LHCN-M2 (cell line): ENCODE results near the gene SPTLC2. TPM values are rescaled to one million over a fixed set of nuclear protein-coding genes. Genes with fewer than 3 reads are reported as not detected.

ENCODE experiments used
- DNase-seq: peaks from one replicate; pipeline ENCODE4 v3.0.0-alpha.2; 2012; ENCODE audit warnings: low read depth
- total RNA-seq: library from RNA; depleted of rRNA; stranded (reverse); fragments of >200 nt; gene quantifications from 2 replicates; pipeline ENCODE4 v1.2.3, GENCODE V29; 2014

The SPTLC2 gene
- total RNA-seq, 1 experiment from 2014 or later = 15.6 TPM

DNA sequence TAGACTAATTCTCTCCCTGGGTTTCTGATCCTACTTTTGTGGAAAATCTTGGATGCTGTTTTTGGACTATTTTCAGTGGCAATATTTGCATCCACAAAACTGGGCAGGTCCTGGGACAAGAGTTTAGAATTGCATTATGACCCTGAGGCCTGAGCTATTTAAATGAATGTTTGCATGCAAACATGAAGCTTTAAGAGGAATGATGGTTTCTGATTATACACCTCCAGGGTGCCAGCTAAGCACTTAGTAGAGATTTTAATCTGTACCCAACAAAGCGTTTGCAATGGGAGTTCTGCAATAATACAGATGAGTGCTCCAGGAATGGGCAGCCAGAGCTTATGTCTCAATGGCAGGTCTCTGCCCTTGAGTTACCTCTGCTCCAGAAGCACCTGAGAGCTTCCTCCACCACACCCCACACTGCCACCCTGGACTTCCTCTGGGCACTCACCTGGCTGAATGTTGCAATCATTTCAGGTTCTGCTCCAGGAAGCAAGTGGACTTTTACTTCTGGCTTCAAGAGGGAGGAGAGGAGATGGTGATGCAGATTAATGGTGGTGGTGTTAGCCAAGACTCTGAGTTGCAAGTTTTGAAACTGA, 6.0 kb upstream of the SPTLC2 start:
- no peak for DNase-seq

GRCh38 chr14:77620222-77620870, 3.9 kb upstream of the SPTLC2 start:
- DNase-seq = no peak

- no peak for DNase-seq
These were observed 2.0 kb upstream of the SPTLC2 start for GRCh38 chr14:77618381-77618970.

DNA sequence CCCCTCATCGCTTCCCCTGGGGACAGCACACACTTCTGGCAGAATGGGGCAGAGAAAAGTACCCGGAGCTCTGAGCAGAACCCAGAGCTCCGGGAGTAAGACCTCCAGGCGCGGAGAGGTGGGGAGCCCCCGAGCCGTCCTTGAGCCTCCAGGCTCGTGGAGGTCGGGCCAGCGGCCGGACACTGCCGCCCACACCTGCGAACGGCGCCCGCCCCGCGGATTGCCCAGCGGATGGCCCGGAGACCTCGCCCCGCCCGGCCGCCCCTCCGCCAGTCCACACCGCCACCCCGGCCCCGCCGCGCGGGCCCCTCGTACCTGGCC, 344 bp downstream of the SPTLC2 start:
- DNase-seq = no peak

- DNase-seq = peak; percentile 34
These were observed 890 bp downstream of the SPTLC2 start for GRCh38 chr14:77615361-77616132.

- no peak for DNase-seq
These were observed 3.2 kb downstream of the SPTLC2 start for GRCh38 chr14:77613201-77613600.

GRCh38 chr14:77612011-77612620, 4.3 kb downstream of the SPTLC2 start:
- DNase-seq = peak; percentile 31

DNA sequence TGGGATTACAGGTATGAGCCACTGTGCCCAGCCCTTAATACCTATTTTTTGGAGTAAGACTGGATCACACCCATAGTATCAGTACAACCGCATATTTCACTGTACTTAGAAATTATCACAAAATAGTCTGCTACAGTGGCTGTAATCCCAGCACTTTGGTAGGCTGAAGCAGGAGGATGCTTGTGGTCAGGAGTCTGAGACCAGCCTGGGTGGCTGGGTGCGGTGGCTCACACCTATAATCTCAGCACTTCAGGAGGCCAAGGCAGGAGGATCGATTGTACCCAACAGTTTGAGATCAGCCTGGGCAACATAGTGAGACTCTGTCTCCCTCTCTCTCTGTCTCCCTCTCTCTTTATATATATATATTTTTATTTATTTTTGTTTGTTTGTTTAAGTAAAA, 5.9 kb downstream of the SPTLC2 start:
- no peak for DNase-seq

DNA sequence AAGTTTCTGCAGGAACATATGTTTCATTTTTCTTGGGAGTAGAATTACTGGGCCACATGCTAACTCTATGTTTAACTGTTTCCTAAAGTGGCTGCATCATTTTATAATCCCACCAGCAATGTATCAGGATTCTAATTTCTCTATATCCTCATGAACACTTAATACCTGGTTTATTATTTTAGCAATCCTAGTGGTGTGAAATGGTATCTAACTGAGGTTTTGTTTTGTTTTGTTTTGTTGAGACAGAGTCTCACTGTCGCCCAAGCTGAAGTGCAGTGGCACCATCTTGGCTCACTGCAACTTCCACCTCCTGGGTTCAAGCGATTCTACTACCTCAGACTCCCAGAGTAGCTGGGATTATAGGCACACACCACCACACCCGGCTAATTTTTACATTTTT, 6.5 kb downstream of the SPTLC2 start:
- DNase-seq = no peak

- no peak for DNase-seq
These were observed 8.6 kb downstream of the SPTLC2 start for GRCh38 chr14:77607741-77608302.

DNA sequence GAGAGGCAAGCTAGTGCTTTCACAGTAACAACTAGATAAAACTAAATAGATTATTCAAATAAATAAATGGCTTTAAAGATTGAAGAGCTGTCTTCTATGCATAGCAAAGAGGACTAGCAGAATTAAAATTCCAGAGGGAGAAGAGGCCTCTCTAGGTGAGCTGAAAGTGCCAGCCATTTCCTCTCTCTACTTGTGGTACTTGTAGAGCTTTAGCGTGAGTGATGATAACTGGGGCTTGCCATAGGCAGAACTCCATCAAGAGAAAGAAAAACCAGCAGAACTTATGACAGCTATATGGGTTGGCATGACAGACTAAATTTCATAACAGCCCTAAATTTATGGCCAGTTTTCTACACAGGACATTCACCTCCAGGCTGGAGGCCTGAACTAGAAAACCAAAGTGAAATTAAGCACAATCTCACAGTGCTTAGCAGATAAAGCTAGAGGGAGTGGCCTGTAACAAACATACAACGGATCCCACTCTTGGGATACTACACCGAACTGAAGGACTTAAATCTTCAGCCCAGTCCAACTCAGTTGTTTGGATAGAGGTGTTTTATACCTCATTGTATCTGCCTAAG, 11.0 kb downstream of the SPTLC2 start:
- no peak for DNase-seq

GRCh38 chr14:77603654-77604255, 12.7 kb downstream of the SPTLC2 start:
- DNase-seq = peak; percentile 36

DNA sequence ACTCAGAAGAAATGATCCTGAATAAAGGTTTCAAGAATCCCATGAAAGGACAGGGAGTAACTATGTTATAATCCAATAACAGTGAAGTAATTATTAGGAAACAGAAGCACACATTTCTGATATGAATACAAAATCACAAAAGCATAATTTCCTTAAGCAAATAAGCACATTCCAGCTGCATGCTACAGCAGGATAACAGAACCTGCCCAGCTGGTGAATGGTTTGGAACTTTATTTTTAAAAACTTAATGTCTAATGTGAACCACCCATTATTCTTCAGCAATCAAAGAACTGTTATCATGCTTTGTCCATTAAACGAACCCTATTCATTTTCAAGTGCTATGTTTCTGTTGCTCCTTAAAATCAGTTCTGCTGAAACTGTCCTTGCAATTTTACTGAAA, 13.4 kb downstream of the SPTLC2 start:
- DNase-seq = no peak

DNA sequence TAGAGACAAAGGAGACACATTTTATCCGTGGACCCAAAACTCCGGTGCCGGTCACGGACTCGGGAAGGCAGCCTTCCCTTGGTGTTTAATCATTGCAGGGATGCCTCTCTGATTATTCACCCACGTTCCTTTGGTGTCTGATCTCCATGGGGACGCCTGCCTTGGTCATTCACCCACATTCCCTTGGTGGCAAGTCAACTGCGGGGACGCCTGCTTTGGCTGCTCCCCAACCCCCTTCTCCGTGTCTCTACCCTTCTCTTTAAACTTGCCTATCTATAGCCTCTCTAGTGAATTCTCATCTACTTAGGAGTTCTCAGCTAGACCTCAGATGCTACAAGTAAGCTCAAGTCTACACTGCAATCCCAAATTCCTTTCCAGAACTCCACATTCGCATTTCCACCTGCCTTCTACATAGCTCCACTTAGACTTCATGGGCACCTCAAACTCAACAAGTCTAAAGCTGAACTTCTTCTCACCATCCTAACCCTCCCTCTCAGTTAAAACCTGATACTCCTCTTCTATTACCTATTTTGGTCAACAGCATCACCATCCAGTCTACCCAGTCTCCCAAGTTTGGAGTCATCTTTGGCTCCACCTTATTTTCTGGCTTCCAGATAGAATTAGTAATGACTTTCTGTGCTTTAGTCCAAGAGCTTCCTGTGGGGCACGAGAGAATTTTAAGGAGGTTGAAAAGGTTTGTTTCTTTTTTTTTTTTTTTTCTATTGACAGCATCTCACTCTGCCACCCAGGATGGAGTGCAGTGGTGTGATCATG, 14.4 kb downstream of the SPTLC2 start:
- no peak for DNase-seq

- DNase-seq = no peak
These were observed 16.5 kb downstream of the SPTLC2 start for GRCh38 chr14:77599889-77600288.

DNA sequence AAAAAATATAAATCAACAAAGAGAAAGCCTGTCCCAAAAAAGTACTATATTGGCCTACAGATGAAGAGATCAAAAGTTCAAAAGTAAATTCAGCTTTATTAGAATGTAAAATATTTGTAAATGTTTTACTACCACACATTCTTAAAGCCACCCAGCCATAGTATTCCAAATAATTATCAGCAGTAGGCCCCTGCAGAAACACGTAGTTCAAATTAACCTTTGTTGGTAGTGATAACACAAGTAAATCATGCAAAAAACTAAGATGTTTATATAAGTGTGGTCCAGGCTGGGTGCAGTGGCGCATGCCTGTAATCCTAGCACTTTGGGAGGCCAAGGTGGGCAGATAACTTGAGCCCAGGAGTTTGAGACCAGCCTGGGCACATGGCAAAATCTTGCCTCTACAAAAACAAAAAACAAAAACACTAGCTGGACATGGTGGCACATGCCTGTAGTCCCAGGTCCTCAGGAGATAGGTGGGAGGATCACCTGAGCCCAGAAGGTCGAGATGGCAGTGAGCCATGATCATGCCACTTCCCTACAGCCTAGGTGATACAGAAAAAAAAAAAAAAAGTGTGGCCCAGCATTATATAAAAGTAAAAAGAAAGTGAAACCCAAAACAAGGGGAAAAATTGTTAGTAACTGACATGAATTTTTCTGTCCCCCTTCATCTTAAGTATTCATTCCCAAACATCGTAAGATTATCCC, 17.9 kb downstream of the SPTLC2 start:
- no peak for DNase-seq

DNA sequence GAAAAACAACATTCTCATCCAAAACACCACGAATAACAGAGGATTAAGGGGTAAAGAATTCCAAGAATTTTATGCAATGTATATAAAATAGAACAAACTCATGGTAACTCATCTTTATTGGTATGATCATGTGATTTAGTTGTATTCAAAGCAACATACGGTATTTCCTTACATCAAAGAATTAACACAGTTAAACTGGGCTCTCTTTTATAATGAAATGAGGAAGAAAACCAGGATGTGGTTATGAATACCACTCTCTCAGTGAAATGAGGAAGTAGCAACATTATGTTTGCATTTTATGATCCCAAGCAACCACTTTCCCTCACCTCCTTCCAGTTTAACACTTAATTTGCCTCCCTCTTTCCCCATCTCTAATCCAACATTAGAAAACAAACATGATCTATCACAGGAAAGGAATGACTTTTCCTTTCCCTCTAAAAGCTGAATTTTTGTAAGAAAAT, 22.9 kb downstream of the SPTLC2 start:
- peak; percentile 36 for DNase-seq

DNA sequence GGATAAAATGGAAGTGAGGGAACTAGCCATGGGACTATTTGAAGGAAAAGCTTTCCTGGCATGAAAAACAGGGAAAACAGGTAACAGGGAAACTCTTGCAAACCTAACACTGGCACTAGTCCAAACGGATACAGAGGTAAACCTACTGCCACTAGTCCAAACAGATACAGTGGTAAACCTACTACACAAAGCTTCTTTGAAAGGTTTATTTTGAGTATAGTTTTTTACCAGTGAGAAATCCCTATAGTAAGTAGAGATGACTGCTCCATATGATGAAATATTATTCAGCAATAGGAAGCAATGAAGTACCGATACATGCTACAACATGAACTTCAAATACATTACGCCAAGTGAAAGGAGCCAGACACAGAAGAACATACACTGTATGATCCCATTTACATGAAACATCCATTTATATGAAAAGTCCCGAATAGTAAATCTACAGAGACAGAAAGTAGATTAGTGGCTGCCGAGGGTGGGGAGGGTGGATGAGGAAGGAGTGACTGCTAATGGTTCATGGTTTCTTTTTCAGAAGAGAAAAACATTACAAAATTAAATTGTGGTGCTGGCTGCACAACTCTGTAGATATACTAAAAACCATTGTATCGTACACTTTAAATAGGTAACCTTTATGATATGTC, 25.5 kb downstream of the SPTLC2 start:
- no peak for DNase-seq

- no peak for DNase-seq
These were observed 27.3 kb downstream of the SPTLC2 start for GRCh38 chr14:77589099-77589498.
